Stimulated activated CD4-positive, alpha-beta T cell treated with anti-CD3 and anti-CD28 coated beads, Interleukin-4, amount 100 ng/mL, for 48 hours (primary cell): Measurements from ENCODE around the gene PDGFD.

Source experiments
- DNase-seq, 2 donors: peaks; one replicate each; pipeline ENCODE4 v3.0.0-alpha.2; 2020; ENCODE audit warnings: low read depth in 2 of 2

Gene PDGFD

GRCh38 chr11:103920933-103921332 lies 243.0 kb downstream of the PDGFD start:
- DNase-seq, result no peak

- DNase-seq, result no peak
Measured at GRCh38 chr11:103920449-103920848, 243.5 kb downstream of the PDGFD start.

- no peak for DNase-seq
Measured at GRCh38 chr11:103910721-103911120, 253.2 kb downstream of the PDGFD start.

- no peak for DNase-seq
Measured at GRCh38 chr11:103907548-103908455, 256.1 kb downstream of the PDGFD start.

- DNase-seq, result no peak
Measured at GRCh38 chr11:103907136-103907535, 256.8 kb downstream of the PDGFD start.

GRCh38 chr11:103906291-103906867 lies 257.6 kb downstream of the PDGFD start:
- DNase-seq, result no peak

- DNase-seq, result no peak
Measured at GRCh38 chr11:103904324-103904667, 259.7 kb downstream of the PDGFD start.

- DNase-seq, result no peak
Measured at GRCh38 chr11:103903621-103904323, 260.2 kb downstream of the PDGFD start.

GRCh38 chr11:103902994-103903393 lies 261.0 kb downstream of the PDGFD start:
- no peak for DNase-seq

- no peak for DNase-seq
Measured at GRCh38 chr11:103901656-103902055, 262.3 kb downstream of the PDGFD start.

GRCh38 chr11:103898577-103899336 lies 265.2 kb downstream of the PDGFD start:
- no peak for DNase-seq

- no peak for DNase-seq
Measured at GRCh38 chr11:103898065-103898464, 265.9 kb downstream of the PDGFD start.

- DNase-seq, result no peak
Measured at GRCh38 chr11:103897160-103897936, 266.6 kb downstream of the PDGFD start.

- DNase-seq, result no peak
Measured at GRCh38 chr11:103895106-103895505, 268.8 kb downstream of the PDGFD start.

- DNase-seq, result no peak
Measured at GRCh38 chr11:103894673-103895072, 269.3 kb downstream of the PDGFD start.

- no peak for DNase-seq
Measured at GRCh38 chr11:103894034-103894433, 269.9 kb downstream of the PDGFD start.

GRCh38 chr11:103893371-103893770 lies 270.6 kb downstream of the PDGFD start:
- DNase-seq, result no peak

- no peak for DNase-seq
Measured at GRCh38 chr11:103892603-103893002, 271.3 kb downstream of the PDGFD start.

GRCh38 chr11:103890654-103891053 lies 273.3 kb downstream of the PDGFD start:
- DNase-seq, result no peak

- no peak for DNase-seq
Measured at GRCh38 chr11:103889679-103890078, 274.3 kb downstream of the PDGFD start.

- no peak for DNase-seq
Measured at GRCh38 chr11:103888541-103888951, 275.4 kb downstream of the PDGFD start.
